Lung (tissue), 12 donors: ENCODE measurements around the gene MAGEE2. TPM values are rescaled to one million over a fixed set of nuclear protein-coding genes. Genes with fewer than 3 reads are reported as not detected.

Experiments used
- ATAC-seq: fragments of 200-7000 bp; cut with Tn5 transposase; one replicate; pipeline ENCODE4 v1.9.1; 2020; ENCODE audit warnings: moderate number of reproducible peaks; ENCODE audit not compliant: insufficient read depth, low FRiP score
- DNase-seq, 3 donors: peaks; one replicate each; pipeline ENCODE4 v3.0.0-alpha.2; 2013 to 2017
- H3K27ac ChIP-seq, 2 donors: one replicate each; pipeline ENCODE4 v1.5.1; 2013; ENCODE audit warnings: mild to moderate bottlenecking in 2 of 2, moderate library complexity in 2 of 2, control low read depth in 1 of 2, inconsistent platforms in 1 of 2, low read depth in 1 of 2, low read length in 1 of 2
- H3K27me3 ChIP-seq, 3 donors: one replicate each; pipeline ENCODE4 v1.5.1; 2013; ENCODE audit warnings: low read length in 2 of 3; ENCODE audit not compliant: control insufficient read depth in 3 of 3, insufficient read depth in 3 of 3
- H3K36me3 ChIP-seq, 4 donors: one replicate each; pipeline ENCODE4 v1.5.1; 2013; ENCODE audit warnings: low read length in 4 of 4, mild to moderate bottlenecking in 1 of 4, moderate library complexity in 1 of 4; ENCODE audit not compliant: control insufficient read depth in 4 of 4, insufficient read depth in 4 of 4
- H3K4me1 ChIP-seq, 5 donors: one replicate each; pipeline ENCODE4 v1.5.1; 2013; ENCODE audit warnings: low read length in 5 of 5, mild to moderate bottlenecking in 2 of 5, moderate library complexity in 1 of 5; ENCODE audit not compliant: control insufficient read depth in 5 of 5, insufficient read depth in 5 of 5
- H3K4me3 ChIP-seq: one replicate; pipeline ENCODE4 v1.5.1; 2013; ENCODE audit warnings: mild to moderate bottlenecking, control low read depth, moderate library complexity
- H3K9ac ChIP-seq, 2 donors: one replicate each; pipeline ENCODE4 v1.5.1; 2013; ENCODE audit warnings: low read length in 2 of 2, control low read depth in 1 of 2; ENCODE audit not compliant: insufficient read depth in 1 of 2
- H3K9me3 ChIP-seq, 4 donors: one replicate each; pipeline ENCODE4 v1.5.1; 2013; ENCODE audit warnings: low read length in 3 of 4, mild to moderate bottlenecking in 1 of 4, moderate library complexity in 1 of 4; ENCODE audit not compliant: control insufficient read depth in 4 of 4, insufficient read depth in 3 of 4
- WGBS, 2 donors: extraction: QIAGEN DNeasy Blood & Tissue Kit; methylation state at CpG; one replicate each; pipeline ENCODE4 v1.1.7; 2013; 5-methylcytosine and 5-hydroxymethylcytosine counted together
- polyA plus RNA-seq, 2 donors: library from polyadenylated mRNA; stranded (reverse); fragments of 200-250 nt; gene quantifications; one replicate each; pipeline ENCODE4 v1.2.1, GENCODE V29; 2013
- total RNA-seq, 2 donors: library from RNA; depleted of rRNA in 1 of 2; stranded (reverse); fragments of >200 nt in 1 of 2; gene quantifications; one replicate each; pipeline ENCODE4 v1.2.1, GENCODE V29; 2014 to 2021
- TF ChIP-seq, protein P1 (sequence below): IDR thresholded peaks from 2 replicates; pipeline ENCODE4 v1.5.1; 2012; ENCODE audit warnings: mild to moderate bottlenecking; ENCODE audit errors: control extremely low read depth, extremely low read depth
- donor health status: control.
- donor health status: control.
- donor health status: Bipolar disorder and iron deficiency.
- donor health status: healthy.
- donor health status: DM: yes; HTN: yes; CAD: no.

Gene MAGEE2
- total and polyA plus RNA-seq, 4 donors: 0.03 to 0.18 (median 0.06) TPM; not detected in 1

DNA sequence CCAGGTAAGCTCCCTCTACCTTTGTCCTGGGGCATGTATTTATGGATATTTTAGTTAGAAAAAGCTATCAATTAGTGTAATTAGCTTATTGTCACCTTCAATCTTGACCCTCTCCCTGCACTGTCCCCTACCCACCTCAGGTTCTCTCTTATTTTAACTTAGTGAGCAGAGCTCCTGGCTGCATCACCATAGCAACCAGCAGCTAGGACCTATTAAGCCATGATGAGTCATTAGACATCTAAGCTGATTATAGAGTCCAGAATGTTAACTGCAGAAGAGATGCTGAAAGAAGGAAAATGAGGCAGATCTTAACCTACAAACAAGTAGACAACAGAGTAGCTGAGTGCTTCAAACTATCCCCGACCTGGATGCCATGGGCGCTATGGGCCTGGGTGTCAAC is 36.6 kb downstream of the MAGEE2 start:
- no peaks in the 10 kb centered on the region for H3K27me3 ChIP-seq
- H3K9ac ChIP-seq: no peak overlapping the region
- H3K9me3 ChIP-seq: peaks cover 0 to 13% (median 0%) of the 10 kb centered on the region in 4 donors
- H3K4me1 ChIP-seq: no peaks in the 10 kb centered on the region
- H3K4me3 ChIP-seq: no peak overlapping the region
- no peak for DNase-seq
- H3K36me3 ChIP-seq: peaks cover 0 to 4% (median 0%) of the 10 kb centered on the region in 4 donors
- 76 to 100% methylated on average over 2 of the region's 2 CpGs for WGBS, 2 donors
- no peak overlapping the region for H3K27ac ChIP-seq
- no peak for ATAC-seq
- TF ChIP-seq, protein P1, sequence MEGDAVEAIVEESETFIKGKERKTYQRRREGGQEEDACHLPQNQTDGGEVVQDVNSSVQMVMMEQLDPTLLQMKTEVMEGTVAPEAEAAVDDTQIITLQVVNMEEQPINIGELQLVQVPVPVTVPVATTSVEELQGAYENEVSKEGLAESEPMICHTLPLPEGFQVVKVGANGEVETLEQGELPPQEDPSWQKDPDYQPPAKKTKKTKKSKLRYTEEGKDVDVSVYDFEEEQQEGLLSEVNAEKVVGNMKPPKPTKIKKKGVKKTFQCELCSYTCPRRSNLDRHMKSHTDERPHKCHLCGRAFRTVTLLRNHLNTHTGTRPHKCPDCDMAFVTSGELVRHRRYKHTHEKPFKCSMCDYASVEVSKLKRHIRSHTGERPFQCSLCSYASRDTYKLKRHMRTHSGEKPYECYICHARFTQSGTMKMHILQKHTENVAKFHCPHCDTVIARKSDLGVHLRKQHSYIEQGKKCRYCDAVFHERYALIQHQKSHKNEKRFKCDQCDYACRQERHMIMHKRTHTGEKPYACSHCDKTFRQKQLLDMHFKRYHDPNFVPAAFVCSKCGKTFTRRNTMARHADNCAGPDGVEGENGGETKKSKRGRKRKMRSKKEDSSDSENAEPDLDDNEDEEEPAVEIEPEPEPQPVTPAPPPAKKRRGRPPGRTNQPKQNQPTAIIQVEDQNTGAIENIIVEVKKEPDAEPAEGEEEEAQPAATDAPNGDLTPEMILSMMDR: no peak

- H3K9ac ChIP-seq: peak overlapping the region; percentile 58 to 81
- H3K27ac ChIP-seq: peak overlapping the region; percentile 21 to 60
- TF ChIP-seq, protein P1: no peak
- peaks cover 0 to 4% (median 0%) of the 10 kb centered on the region in 4 donors for H3K36me3 ChIP-seq
- H3K4me1 ChIP-seq: no peaks in the 10 kb centered on the region
- WGBS, 2 donors: 10 to 49% methylated on average over 8 to 54 of the region's 54 CpGs
- H3K4me3 ChIP-seq: peak overlapping the region; percentile 47
- no peak for ATAC-seq
- peaks cover 0 to 23% (median 0%) of the 10 kb centered on the region in 4 donors for H3K9me3 ChIP-seq
- DNase-seq: peak; percentile 60 to 63 (median 61)
- H3K27me3 ChIP-seq: no peaks in the 10 kb centered on the region
Observed at GRCh38 chrX:75746891-75747639, 38.0 kb downstream of the MAGEE2 start.
